ENCODE results near the gene AAK1. TPM values are rescaled to one million over a fixed set of nuclear protein-coding genes. Genes with fewer than 3 reads are reported as not detected.

AAK1 gene
- total and polyA plus RNA-seq, 2 donors (not counting 3 experiments of a cell fraction or from before 2014, with no cell fraction given), result 31.0 to 127 TPM

- intact Hi-C loops (cut with micrococcal nuclease) (no loop called here), dilution Hi-C loops (cut with MboI; ENCODE audit: extremely low pct_ligation_motif_present, low sequenced_read_pairs) (no loop called here)
- BruUV-seq (replicated peaks), result no TSS peak
- no peaks in the 10 kb centered on the region for H3K9me3 ChIP-seq (replicated peaks; ENCODE audit: control insufficient read depth, insufficient read depth, low read length)
- H3K79me2 ChIP-seq (ENCODE audit: control insufficient read depth, insufficient read depth, low read length), result no peaks in the 10 kb centered on the region
- FAIRE-seq, result no peak
- no peak overlapping the region for H2AFZ ChIP-seq (ENCODE audit: low read depth, low read length)
- ChIA-PET CTCF (interaction anchor here (0.8 kb wide), 1 partner anchor 200 kb away, joined by 4 read pairs; no protein-coding TSS in a partner anchor), POLR2A (no interaction called here)
- H3K9me1 ChIP-seq (replicated peaks; ENCODE audit: control insufficient read depth, extremely low read depth, insufficient read depth, low read length), result no peaks in the 10 kb centered on the region
- no peak overlapping the region for H3K9ac ChIP-seq (replicated peaks; ENCODE audit: extremely low read depth, insufficient read depth, low read length)
- no peak overlapping the region for H3K4me2 ChIP-seq (ENCODE audit: insufficient read depth, low read length)
- no peaks in the 10 kb centered on the region for H3K27me3 ChIP-seq (ENCODE audit: control insufficient read depth in 2 of 2, insufficient read depth in 2 of 2, low read length in 2 of 2)
- no peak overlapping the region for H3K4me3 ChIP-seq (replicated peaks in 1 of 3; ENCODE audit: insufficient read depth in 1 of 3, low read depth in 1 of 3, low read length in 3 of 3)
- no peak overlapping the region for H3K27ac ChIP-seq (ENCODE audit: insufficient read depth, low read depth, low read length)
- no peak for DNase-seq (ENCODE audit: low read depth, low spot score)
- TF ChIP-seq FOS (IDR thresholded peaks at IDR 0.05; ENCODE audit: borderline replicate concordance, insufficient read depth, low read length) (no peak), GATA2 (IDR thresholded peaks at IDR 0.05; ENCODE audit: insufficient read depth, insufficient read length, low read depth, low read length) (no peak), POLR2A (IDR thresholded peaks at IDR 0.05; ENCODE audit: low read depth, low read length) (no peak), POLR2AphosphoS5 (IDR thresholded peaks at IDR 0.05; ENCODE audit: insufficient read depth, low read depth, low read length) (no peak), JUN (IDR thresholded peaks at IDR 0.05; ENCODE audit: borderline replicate concordance, insufficient read depth, insufficient read length, low read depth) (no peak), MAX (IDR thresholded peaks at IDR 0.05; ENCODE audit: insufficient read depth, insufficient read length) (no peak), MYC (IDR thresholded peaks at IDR 0.05; ENCODE audit: low read depth, low read length) (no peak), CTCF (IDR thresholded peaks at IDR 0.05; ENCODE audit: extremely low read depth in 1 of 2, insufficient read depth in 1 of 2, low read depth in 1 of 2, low read length in 2 of 2) (no peak), EZH2 (IDR thresholded peaks at IDR 0.05; ENCODE audit: borderline replicate concordance, low read depth, low read length, severe bottlenecking) (no peak)
- H3K4me1 ChIP-seq (ENCODE audit: control insufficient read depth, extremely low read depth, insufficient read depth, low read length), result no peaks in the 10 kb centered on the region
- H3K36me3 ChIP-seq (ENCODE audit: control insufficient read depth in 2 of 2, extremely low read depth in 1 of 2, insufficient read depth in 2 of 2, low read length in 2 of 2), result peaks cover 24 to 55% of the 10 kb centered on the region in 2 experiments
- H4K20me1 ChIP-seq (replicated peaks; ENCODE audit: control insufficient read depth, extremely low read depth, insufficient read depth, low read length), result no peaks in the 10 kb centered on the region
Observed at GRCh38 chr2:69524799-69525198, 118.7 kb downstream of the AAK1 start.

All from endothelial cell of umbilical vein (primary cell).